Activated CD8-positive, alpha-beta T cell treated with anti-CD3 and anti-CD28 coated beads for 36 hours (primary cell): Measurements from ENCODE around the gene CDCA8. TPM values are rescaled to one million over a fixed set of nuclear protein-coding genes. Genes with fewer than 3 reads are reported as not detected.

Source experiments
- ATAC-seq: fragments of 200-7000 bp; cut with Tn5 transposase; one replicate; pipeline ENCODE4 v1.10.0; 2021; ENCODE audit warnings: mild to moderate bottlenecking, moderate library complexity
- CTCF ChIA-PET: fragments of 350-600 bp; sonication (Branson Sonifier 250); formaldehyde crosslinking; loops from one replicate; lab custom pipeline; 2021; ENCODE audit warnings: antibody characterized with exemption; lab: Charles Lee
- POLR2A ChIA-PET: fragments of 350-600 bp; sonication (Branson Sonifier 250); formaldehyde crosslinking; loops from one replicate; lab custom pipeline; 2021; ENCODE audit warnings: antibody characterized with exemption; lab: Charles Lee
- DNase-seq: peaks from one replicate; pipeline ENCODE4 v3.0.0-alpha.2; 2020
- H3K27ac Mint-ChIP-seq: one replicate; pipeline ENCODE4 v1.8.0; 2021; ENCODE audit warnings: mild to moderate bottlenecking, mixed read lengths
- H3K27me3 Mint-ChIP-seq: one replicate; pipeline ENCODE4 v1.8.0; 2021; ENCODE audit warnings: mixed read lengths
- H3K36me3 Mint-ChIP-seq: one replicate; pipeline ENCODE4 v1.8.0; 2021; ENCODE audit warnings: low read depth, mixed read lengths
- H3K4me1 Mint-ChIP-seq: one replicate; pipeline ENCODE4 v1.8.0; 2021; ENCODE audit warnings: low read depth, mixed read lengths
- H3K4me3 Mint-ChIP-seq: one replicate; pipeline ENCODE4 v1.8.0; 2021; ENCODE audit warnings: mild to moderate bottlenecking, moderate library complexity, mixed read lengths
- H3K9me3 Mint-ChIP-seq: one replicate; pipeline ENCODE4 v1.8.0; 2021; ENCODE audit warnings: mixed read lengths
- CTCF ChIP-seq: fragments of 200-600 bp; IDR thresholded peaks from one replicate; pipeline ENCODE4 v1.8.0; 2022; ENCODE audit warnings: antibody characterized with exemption, mild to moderate bottlenecking
- intact Hi-C: fragments of 100-400 bp; cut with micrococcal nuclease; formaldehyde crosslinking; loops from one replicate; pipeline ENCODE4 v1.10.0; 2022
- total RNA-seq, 2 experiments: library from RNA; stranded (reverse); gene quantifications; one replicate each; pipeline ENCODE4 v1.2.3, GENCODE V29; 2021

Gene CDCA8
- total RNA-seq, 2 experiments from 2014 or later: 53.7 to 56.0 TPM

GRCh38 chr1:37652976-37653375, 39.3 kb upstream of the CDCA8 start:
- POLR2A ChIA-PET: no interaction called here
- DNase-seq (no peak), ATAC-seq (no peak)
- peaks cover 2% of the 10 kb centered on the region for H3K27me3 Mint-ChIP-seq
- H3K36me3 Mint-ChIP-seq: no peaks in the 10 kb centered on the region
- intact Hi-C loops: no loop called here
- H3K9me3 Mint-ChIP-seq: no peaks in the 10 kb centered on the region
- H3K4me3 Mint-ChIP-seq: no peak overlapping the region
- H3K4me1 Mint-ChIP-seq: no peaks in the 10 kb centered on the region
- CTCF ChIA-PET: interaction anchor here (0.6 kb wide), 1 partner anchor 1686 kb away, joined by 3 read pairs; no protein-coding TSS in a partner anchor
- no peak overlapping the region for H3K27ac Mint-ChIP-seq
- no peak for TF ChIP-seq CTCF

GRCh38 chr1:37653906-37654305, 38.4 kb upstream of the CDCA8 start:
- no peak overlapping the region for H3K27ac Mint-ChIP-seq
- no peaks in the 10 kb centered on the region for H3K36me3 Mint-ChIP-seq
- ATAC-seq: no peak
- no peaks in the 10 kb centered on the region for H3K4me1 Mint-ChIP-seq
- intact Hi-C loops: no loop called here
- H3K4me3 Mint-ChIP-seq: no peak overlapping the region
- TF ChIP-seq CTCF: no peak
- peaks cover 5% of the 10 kb centered on the region for H3K27me3 Mint-ChIP-seq
- DNase-seq: no peak
- no peaks in the 10 kb centered on the region for H3K9me3 Mint-ChIP-seq
- ChIA-PET CTCF (no interaction called here), POLR2A (interaction anchor here (0.6 kb wide), 1 partner anchor 197 kb away, joined by 3 read pairs; no protein-coding TSS in a partner anchor)

GRCh38 chr1:37655274-37655673, 37.0 kb upstream of the CDCA8 start:
- no peaks in the 10 kb centered on the region for H3K9me3 Mint-ChIP-seq
- H3K27ac Mint-ChIP-seq: no peak overlapping the region
- POLR2A ChIA-PET: no interaction called here
- no peak overlapping the region for H3K4me3 Mint-ChIP-seq
- no peaks in the 10 kb centered on the region for H3K36me3 Mint-ChIP-seq
- intact Hi-C loops: no loop called here
- no peak for TF ChIP-seq CTCF
- CTCF ChIA-PET: interaction anchor here (0.6 to 1.0 kb wide), 3 partner anchors 27 to 92 kb away, joined by 3 read pairs; no protein-coding TSS in a partner anchor
- DNase-seq (no peak), ATAC-seq (no peak)
- H3K4me1 Mint-ChIP-seq: no peaks in the 10 kb centered on the region
- H3K27me3 Mint-ChIP-seq: peaks cover 5% of the 10 kb centered on the region

GRCh38 chr1:37656026-37656425, 36.3 kb upstream of the CDCA8 start:
- H3K36me3 Mint-ChIP-seq: no peaks in the 10 kb centered on the region
- H3K4me3 Mint-ChIP-seq: no peak overlapping the region
- H3K27ac Mint-ChIP-seq: no peak overlapping the region
- no peaks in the 10 kb centered on the region for H3K4me1 Mint-ChIP-seq
- H3K27me3 Mint-ChIP-seq: peaks cover 5% of the 10 kb centered on the region
- DNase-seq: no peak
- CTCF ChIA-PET: interaction anchor here (1.0 kb wide), 1 partner anchor 93 kb away, joined by 3 read pairs; no protein-coding TSS in a partner anchor
- no peak for TF ChIP-seq CTCF
- intact Hi-C loops: no loop called here
- ATAC-seq: no peak
- H3K9me3 Mint-ChIP-seq: no peaks in the 10 kb centered on the region
- POLR2A ChIA-PET: no interaction called here

- H3K4me1 Mint-ChIP-seq: no peaks in the 10 kb centered on the region
- no peak for ATAC-seq
- intact Hi-C loops: no loop called here
- no peaks in the 10 kb centered on the region for H3K36me3 Mint-ChIP-seq
- DNase-seq: no peak
- POLR2A ChIA-PET: no interaction called here
- no peaks in the 10 kb centered on the region for H3K9me3 Mint-ChIP-seq
- peaks cover 5% of the 10 kb centered on the region for H3K27me3 Mint-ChIP-seq
- CTCF ChIA-PET: no interaction called here
- no peak overlapping the region for H3K27ac Mint-ChIP-seq
- no peak overlapping the region for H3K4me3 Mint-ChIP-seq
- TF ChIP-seq CTCF: no peak
These were observed 35.4 kb upstream of the CDCA8 start for GRCh38 chr1:37656881-37657280.
